ENCODE data around the gene AKAP8L.
A peak's percentile ranks its signal among the peaks of the same experiment; 100 is the strongest.

AKAP8L gene

GRCh38 chr19:15453906-15454860 is 35.4 kb upstream of the AKAP8L start:
- no peak for DNase-seq (ENCODE audit: low read depth)
- H3K4me3 ChIP-seq (ENCODE audit: low read depth, low read length), result no peak overlapping the region
- TF ChIP-seq, protein P1, sequence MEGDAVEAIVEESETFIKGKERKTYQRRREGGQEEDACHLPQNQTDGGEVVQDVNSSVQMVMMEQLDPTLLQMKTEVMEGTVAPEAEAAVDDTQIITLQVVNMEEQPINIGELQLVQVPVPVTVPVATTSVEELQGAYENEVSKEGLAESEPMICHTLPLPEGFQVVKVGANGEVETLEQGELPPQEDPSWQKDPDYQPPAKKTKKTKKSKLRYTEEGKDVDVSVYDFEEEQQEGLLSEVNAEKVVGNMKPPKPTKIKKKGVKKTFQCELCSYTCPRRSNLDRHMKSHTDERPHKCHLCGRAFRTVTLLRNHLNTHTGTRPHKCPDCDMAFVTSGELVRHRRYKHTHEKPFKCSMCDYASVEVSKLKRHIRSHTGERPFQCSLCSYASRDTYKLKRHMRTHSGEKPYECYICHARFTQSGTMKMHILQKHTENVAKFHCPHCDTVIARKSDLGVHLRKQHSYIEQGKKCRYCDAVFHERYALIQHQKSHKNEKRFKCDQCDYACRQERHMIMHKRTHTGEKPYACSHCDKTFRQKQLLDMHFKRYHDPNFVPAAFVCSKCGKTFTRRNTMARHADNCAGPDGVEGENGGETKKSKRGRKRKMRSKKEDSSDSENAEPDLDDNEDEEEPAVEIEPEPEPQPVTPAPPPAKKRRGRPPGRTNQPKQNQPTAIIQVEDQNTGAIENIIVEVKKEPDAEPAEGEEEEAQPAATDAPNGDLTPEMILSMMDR (IDR thresholded peaks at IDR 0.05; ENCODE audit: low read depth, low read length), result peak; percentile 7
- TF ChIP-seq, protein P2, sequence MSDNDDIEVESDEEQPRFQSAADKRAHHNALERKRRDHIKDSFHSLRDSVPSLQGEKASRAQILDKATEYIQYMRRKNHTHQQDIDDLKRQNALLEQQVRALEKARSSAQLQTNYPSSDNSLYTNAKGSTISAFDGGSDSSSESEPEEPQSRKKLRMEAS (IDR thresholded peaks at IDR 0.05; ENCODE audit: low read depth, low read length), result no peak
- TF ChIP-seq MYC (IDR thresholded peaks at IDR 0.05; ENCODE audit: low read depth, low read length) (no peak), POLR2A (IDR thresholded peaks at IDR 0.05; ENCODE audit: extremely low read depth, insufficient read length) (no peak)

DNA sequence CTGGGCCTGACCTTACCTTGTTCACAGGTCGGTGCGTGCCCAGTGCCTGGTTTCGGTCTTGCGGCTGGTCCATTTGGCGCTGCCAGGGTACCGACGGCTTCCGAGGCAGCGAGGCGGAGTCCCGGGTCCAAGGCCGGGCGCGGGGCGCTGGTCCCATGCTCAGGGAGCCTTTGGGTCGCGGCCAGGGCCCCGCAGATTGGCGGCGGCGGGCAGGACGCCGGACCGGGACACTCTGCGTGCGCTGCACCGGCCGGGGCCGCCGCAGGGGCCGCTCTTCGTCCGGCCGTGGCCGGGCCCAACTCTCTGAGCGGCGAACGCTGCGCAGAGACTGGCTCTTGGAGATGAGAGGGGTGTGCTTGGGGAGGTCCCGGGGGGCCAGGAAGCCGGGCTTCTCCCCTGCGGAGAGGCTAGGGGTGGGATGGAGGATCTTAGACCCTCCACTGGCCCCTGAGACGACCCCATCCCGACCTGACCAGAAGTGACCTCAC is 34.3 kb upstream of the AKAP8L start:
- no peak for DNase-seq (ENCODE audit: low read depth)
- no peak overlapping the region for H3K4me3 ChIP-seq (ENCODE audit: low read depth, low read length)
- TF ChIP-seq MYC (IDR thresholded peaks at IDR 0.05; ENCODE audit: low read depth, low read length), result no peak
- TF ChIP-seq, protein P2 (IDR thresholded peaks at IDR 0.05; ENCODE audit: low read depth, low read length), result no peak
- TF ChIP-seq, protein P1 (IDR thresholded peaks at IDR 0.05; ENCODE audit: low read depth, low read length), result no peak

DNA sequence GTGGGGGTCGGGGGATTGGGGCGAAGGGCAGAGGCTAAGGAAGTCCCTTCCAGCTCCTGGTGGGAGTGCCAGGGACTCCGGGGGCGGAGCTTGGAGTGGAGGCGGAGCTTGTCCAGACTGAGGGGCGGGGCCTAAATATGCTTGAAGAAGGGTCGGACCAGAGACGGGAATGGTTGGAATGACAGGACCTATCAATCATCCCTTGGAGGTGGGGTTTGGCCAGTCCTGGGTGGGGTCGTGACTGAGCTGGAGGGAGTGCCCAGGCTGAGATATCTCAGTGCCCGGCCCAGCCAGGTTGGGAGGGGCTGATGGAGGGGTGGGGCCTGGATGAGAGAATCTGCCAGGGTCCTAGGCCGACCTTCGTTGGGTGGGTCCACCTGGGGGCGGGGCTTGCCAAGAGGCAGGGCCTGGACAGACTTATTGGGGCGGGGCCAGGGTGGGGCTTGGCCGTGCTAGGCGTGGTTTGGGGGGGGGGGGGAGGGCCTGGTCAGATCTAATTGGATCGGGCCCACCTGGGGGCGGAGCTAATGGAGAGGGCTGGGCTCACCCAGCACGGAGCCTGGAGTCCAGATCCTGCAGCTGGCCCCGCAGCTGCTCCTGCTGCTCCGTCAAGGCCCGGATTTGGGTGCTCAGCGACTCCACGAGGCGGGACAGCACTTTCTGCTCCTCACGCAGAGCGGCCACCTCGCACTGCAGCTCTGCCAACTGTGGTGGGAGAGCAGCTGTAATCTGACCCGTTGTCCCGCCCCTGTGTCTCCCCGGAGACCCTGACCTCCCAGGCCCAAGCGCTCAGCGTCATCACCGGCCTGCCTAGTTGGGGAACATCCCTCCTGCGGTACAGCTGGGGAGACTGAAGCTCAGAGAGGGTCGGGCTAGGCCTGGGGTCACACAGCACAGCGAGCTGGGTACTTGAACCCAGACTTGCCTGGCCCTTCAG is 33.6 kb upstream of the AKAP8L start:
- peak; percentile 45 for DNase-seq (ENCODE audit: low read depth)
- TF ChIP-seq, protein P2 (IDR thresholded peaks at IDR 0.05; ENCODE audit: low read depth, low read length), result no peak
- no peak overlapping the region for H3K4me3 ChIP-seq (ENCODE audit: low read depth, low read length)

DNA sequence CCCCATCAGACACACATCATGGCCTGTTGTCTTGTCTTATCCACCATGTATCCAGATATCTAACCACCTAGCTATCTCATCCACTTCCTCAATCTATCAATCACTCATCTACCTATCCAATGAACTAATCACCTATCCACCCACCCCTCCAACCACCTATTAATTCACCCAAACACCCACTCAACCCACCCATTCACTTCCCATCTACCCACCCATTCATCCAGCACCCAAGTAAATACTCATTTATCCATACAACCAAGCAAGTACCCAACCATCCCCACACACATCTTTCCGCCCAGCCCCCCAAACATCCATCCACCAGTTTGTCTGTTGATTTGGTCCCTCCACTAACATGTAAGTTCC is 31.7 kb upstream of the AKAP8L start:
- TF ChIP-seq, protein P2 (IDR thresholded peaks at IDR 0.05; ENCODE audit: low read depth, low read length), result no peak
- TF ChIP-seq, protein P1 (IDR thresholded peaks at IDR 0.05; ENCODE audit: low read depth, low read length), result no peak
- no peak for TF ChIP-seq POLR2A (IDR thresholded peaks at IDR 0.05; ENCODE audit: extremely low read depth, insufficient read length)
- TF ChIP-seq MYC (IDR thresholded peaks at IDR 0.05; ENCODE audit: low read depth, low read length), result no peak
- DNase-seq (ENCODE audit: low read depth), result no peak
- H3K4me3 ChIP-seq (ENCODE audit: low read depth, low read length), result no peak overlapping the region

GRCh38 chr19:15449620-15450527 is 31.1 kb upstream of the AKAP8L start, which contains the start of gene WIZ:
TSS of gene WIZ (minus strand) at chr19:15449956. CDS start at chr19:15448307, 1,649 bp downstream.
- DNase-seq (ENCODE audit: low read depth), result peak; percentile 70

More at GRCh38 chr19:15449620-15450527, 31.1 kb upstream of the AKAP8L start, which contains the start of gene WIZ:
- TF ChIP-seq POLR2A (IDR thresholded peaks at IDR 0.05; ENCODE audit: extremely low read depth, insufficient read length) (no peak), MYC (IDR thresholded peaks at IDR 0.05; ENCODE audit: low read depth, low read length) (no peak)
- TF ChIP-seq, protein P1 (IDR thresholded peaks at IDR 0.05; ENCODE audit: low read depth, low read length), result no peak
- TF ChIP-seq, protein P2 (IDR thresholded peaks at IDR 0.05; ENCODE audit: low read depth, low read length), result no peak
- no peak within 1 kb of the TSS for H3K4me3 ChIP-seq (ENCODE audit: low read depth, low read length)

Data from NB4 (cell line).